ENCODE data around the gene WDTC1.

- TF ChIP-seq POLR2AphosphoS5 (IDR thresholded peaks at IDR 0.05; ENCODE audit: low read depth, low read length) (no peak), SIN3A (IDR thresholded peaks at IDR 0.05; ENCODE audit: borderline replicate concordance, insufficient read depth, low read length) (no peak), FOXP2 (optimal IDR thresholded peaks at IDR 0.05; ENCODE audit: borderline replicate concordance, extremely low read depth, extremely low read length, insufficient read depth) (no peak), TAF1 (IDR thresholded peaks at IDR 0.05; ENCODE audit: borderline replicate concordance, insufficient read depth, low read length) (no peak)
Observed at GRCh38 chr1:27218736-27219135, 15.7 kb upstream of the WDTC1 start.

Measured in PFSK-1 (cell line).